Bronchial epithelial cell (primary cell): Measurements from ENCODE around the gene FARS2. TPM values are rescaled to one million over a fixed set of nuclear protein-coding genes. Genes with fewer than 3 reads are reported as not detected.

Experiments
- DNase-seq: peaks from one replicate; pipeline ENCODE4 v3.0.0-alpha.2; 2010; ENCODE audit warnings: low read depth
- FAIRE-seq: peaks from 2 replicates; lab custom pipeline; 2011; peaks lifted over from hg19 to GRCh38; lab: Jason Lieb, UNC
- H3K27me3 ChIP-seq: 2 replicates; pipeline ENCODE4 v1.5.1; 2011; ENCODE audit warnings: low read length; ENCODE audit not compliant: control insufficient read depth, insufficient read depth
- H3K36me3 ChIP-seq: 2 replicates; pipeline ENCODE4 v1.5.1; 2011; ENCODE audit warnings: low read length; ENCODE audit not compliant: control insufficient read depth, insufficient read depth
- H3K4me3 ChIP-seq: 2 replicates; pipeline ENCODE4 v1.5.1; 2011; ENCODE audit warnings: mild to moderate bottlenecking, low read depth, low read length, control low read depth
- CTCF ChIP-seq: IDR thresholded peaks from 2 replicates; pipeline ENCODE4 v1.5.1; 2011; ENCODE audit warnings: mild to moderate bottlenecking, moderate library complexity, low read length, control low read depth, inconsistent platforms; ENCODE audit not compliant: insufficient read depth, severe bottlenecking
- total RNA-seq: library from RNA; depleted of rRNA; stranded (reverse); fragments of >200 nt; gene quantifications from 2 replicates; pipeline ENCODE4 v1.2.1, GENCODE V29; 2014

The FARS2 gene
- total RNA-seq, 1 donor from 2014 or later, result 27.4 TPM

GRCh38 chr6:5231289-5231688, 30.0 kb upstream of the FARS2 start:
- no peaks in the 10 kb centered on the region for H3K36me3 ChIP-seq
- FAIRE-seq, result no peak
- H3K27me3 ChIP-seq, result no peaks in the 10 kb centered on the region
- DNase-seq, result no peak
- no peak overlapping the region for H3K4me3 ChIP-seq
- TF ChIP-seq CTCF, result no peak

- no peak for DNase-seq
- FAIRE-seq, result no peak
- H3K36me3 ChIP-seq, result no peaks in the 10 kb centered on the region
- TF ChIP-seq CTCF, result no peak
- H3K27me3 ChIP-seq, result no peaks in the 10 kb centered on the region
- H3K4me3 ChIP-seq, result no peak overlapping the region
These were observed 26.4 kb upstream of the FARS2 start for GRCh38 chr6:5234874-5235273.

- Histone ChIP-seq H3K36me3 (no peaks in the 10 kb centered on the region), H3K27me3 (no peaks in the 10 kb centered on the region), H3K4me3 (no peak overlapping the region)
- DNase-seq, result no peak
- no peak for FAIRE-seq
- TF ChIP-seq CTCF, result no peak
These were observed 25.5 kb upstream of the FARS2 start for GRCh38 chr6:5235830-5236229.

GRCh38 chr6:5237805-5238204, 23.5 kb upstream of the FARS2 start:
- TF ChIP-seq CTCF, result no peak
- H3K36me3 ChIP-seq, result no peaks in the 10 kb centered on the region
- FAIRE-seq (no peak), DNase-seq (no peak)
- no peak overlapping the region for H3K4me3 ChIP-seq
- H3K27me3 ChIP-seq, result no peaks in the 10 kb centered on the region

GRCh38 chr6:5238336-5238735, 23.0 kb upstream of the FARS2 start:
- H3K4me3 ChIP-seq, result no peak overlapping the region
- H3K36me3 ChIP-seq, result no peaks in the 10 kb centered on the region
- TF ChIP-seq CTCF, result no peak
- no peak for DNase-seq
- no peaks in the 10 kb centered on the region for H3K27me3 ChIP-seq
- FAIRE-seq, result no peak

GRCh38 chr6:5241252-5241651, 20.1 kb upstream of the FARS2 start:
- no peak for TF ChIP-seq CTCF
- Histone ChIP-seq H3K4me3 (no peak overlapping the region), H3K36me3 (no peaks in the 10 kb centered on the region), H3K27me3 (no peaks in the 10 kb centered on the region)
- FAIRE-seq, result no peak
- DNase-seq, result no peak
